MV-4-11 (cell line): Measurements from ENCODE around the gene PERP.
"Not testable (repeated sequence)": the region's sequence is repeated elsewhere in the genome, so short reads cannot be mapped to it uniquely, and the experiment has no call there.

Experiments used
- DNase-seq: peaks from one replicate; lab custom pipeline; 2025; lab: John Stamatoyannopoulos, UW

The PERP gene

DNA sequence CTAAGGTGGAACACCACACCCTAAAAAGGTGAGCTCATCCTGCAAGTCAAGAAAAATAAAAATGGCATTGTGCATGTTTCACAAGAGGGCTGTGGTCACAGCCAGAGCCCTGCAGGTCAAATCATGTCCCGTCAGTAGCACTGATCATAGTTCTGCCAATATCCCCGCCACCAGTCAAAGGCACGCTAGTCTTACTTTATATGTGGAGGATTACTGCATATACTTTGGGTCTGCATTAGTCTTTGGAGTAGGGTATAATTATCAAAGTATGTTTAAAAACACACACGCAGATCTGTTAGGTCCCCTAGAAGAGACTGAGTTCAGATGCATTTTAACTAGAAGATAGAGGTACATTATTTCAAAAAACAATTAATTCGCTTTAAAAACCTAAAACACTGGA is 1.8 kb downstream of the PERP start:
- no peak for DNase-seq

DNA sequence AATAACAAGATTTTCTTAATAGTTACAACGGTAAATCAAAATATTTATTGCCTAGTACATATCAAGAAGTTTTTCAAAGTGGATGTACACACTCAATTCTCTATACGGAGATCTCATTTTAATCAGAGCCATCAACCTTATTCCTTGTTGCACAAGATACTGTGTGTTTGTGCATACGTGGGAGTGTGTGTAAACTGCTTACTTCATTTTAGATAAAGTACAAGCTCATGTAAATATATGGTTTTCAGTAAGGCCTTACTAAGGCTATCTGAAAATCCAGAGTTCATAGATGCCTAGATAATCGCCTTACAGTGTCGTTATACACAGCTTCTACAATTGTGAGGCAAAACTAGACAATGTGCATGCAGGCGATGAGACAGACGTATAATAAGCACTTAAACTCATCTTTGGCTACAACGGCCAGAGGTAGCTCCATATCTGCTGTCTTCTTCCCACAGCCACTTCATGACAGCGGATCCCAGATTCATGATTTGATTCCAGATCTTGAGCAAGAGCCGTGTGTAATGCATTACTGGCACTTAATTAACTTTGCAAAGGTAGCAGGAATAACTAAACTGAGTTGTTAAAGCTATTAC is 2.5 kb downstream of the PERP start:
- DNase-seq, result no peak

DNA sequence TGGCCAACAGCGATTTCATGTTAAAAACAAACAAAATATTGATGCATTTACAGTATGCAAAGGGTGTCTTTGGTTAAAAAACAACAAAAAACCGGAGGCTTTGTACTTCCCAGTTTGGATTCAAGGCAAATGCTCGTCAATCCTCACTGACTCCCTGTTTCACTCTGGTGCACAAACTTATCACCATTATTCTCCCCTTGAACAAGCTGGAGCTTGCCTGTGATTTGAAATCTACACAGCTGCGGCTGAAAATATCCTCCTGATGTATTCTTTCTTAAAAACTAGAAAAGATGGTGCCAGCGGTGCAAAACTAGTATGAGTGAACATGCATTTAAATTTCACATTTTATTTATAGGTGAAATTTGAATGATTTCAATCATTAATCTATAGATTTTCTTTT is 3.3 kb downstream of the PERP start:
- DNase-seq, result no peak

DNA sequence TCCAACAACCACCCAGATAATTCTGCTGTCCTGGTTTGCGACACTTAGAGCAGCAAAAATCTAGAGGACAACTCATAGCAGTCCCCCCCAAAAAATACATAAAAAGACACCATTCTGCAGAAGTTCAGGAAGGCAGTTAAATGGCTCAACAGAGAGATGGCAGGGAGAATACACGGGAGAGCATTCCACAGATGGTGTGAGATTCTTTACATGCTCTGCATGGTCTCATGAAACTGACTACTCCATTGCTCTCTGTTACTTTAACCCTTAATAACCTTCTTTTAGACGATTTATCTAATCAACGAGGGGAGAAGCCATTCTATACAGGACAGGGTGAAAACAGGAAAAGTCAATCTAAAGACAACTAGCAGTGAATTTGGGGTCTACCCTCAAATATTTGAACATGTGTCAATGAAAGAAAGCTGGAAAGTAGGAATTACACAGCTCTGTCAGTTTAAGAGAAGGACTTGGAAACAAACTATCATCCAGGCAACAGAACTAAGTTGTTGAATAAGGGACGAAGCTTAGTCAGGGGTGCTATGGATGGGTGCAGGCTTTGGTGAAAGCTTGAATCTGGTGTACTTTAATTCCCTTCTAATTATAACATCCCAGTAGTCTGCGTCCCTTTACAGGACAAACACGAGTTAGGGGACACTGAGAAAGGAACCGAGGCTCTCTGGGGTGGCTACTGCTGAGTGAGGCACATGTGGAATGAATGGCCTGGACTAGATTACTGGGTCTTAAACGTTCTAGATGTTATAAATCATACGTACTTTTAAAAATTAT is 5.1 kb downstream of the PERP start:
- no peak for DNase-seq

DNA sequence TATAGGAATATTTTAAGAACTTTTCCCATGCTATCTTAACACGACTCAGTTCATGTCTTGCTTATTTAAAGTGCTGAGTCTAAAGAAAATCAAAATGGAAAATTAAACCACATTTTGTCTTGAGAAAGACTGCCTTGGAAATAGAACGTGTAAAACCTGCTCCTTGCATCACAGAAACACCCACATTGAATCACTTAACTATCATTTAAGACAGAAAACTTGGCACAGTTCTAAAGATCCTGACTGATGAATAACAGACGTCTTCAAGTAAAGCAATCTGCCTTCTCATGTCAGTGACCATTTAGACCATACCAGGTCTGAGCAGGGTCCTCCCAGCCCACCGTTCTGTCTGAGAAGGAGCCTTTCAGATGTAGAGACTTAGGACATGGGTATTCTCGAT is 7.4 kb downstream of the PERP start:
- DNase-seq, result no peak

DNA sequence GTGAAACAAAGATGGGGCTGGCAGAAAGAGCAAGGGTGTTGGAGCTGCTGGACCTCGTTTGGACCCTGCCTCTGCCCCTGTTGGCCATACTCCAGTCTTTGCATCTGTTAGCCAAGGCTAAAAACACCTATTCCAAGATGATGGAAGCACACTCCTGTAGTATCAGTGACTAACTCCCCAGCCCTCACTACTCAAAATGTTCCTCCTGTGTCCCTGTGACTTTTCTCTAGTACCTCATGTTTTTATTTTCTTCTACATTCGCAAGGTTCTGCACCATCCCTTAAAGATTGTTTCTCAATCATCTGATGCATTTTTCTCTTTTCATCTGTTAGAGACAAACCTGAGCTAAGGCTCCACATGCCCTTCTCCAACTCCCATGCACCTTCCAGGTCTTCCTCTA is 8.9 kb downstream of the PERP start:
- DNase-seq, result no peak

DNA sequence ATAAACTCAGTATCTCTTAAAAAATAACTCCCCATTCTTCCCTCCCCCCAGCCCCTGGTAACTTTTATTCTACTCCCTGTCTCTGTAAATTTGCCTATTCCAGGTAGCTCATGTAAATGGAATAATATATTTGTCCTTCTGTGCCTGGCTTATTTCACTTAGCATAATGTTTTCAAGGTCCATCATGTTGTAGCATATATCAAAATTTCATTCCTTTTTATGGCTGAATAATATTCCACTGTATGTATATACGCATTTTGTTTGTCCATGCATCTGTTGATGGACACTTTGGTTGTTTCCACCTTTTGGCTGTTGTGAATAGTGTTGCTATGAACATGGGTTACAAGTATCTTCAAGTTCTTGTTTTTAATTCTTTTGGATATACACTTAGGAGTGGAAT is 13.0 kb downstream of the PERP start:
- DNase-seq, result no peak

DNA sequence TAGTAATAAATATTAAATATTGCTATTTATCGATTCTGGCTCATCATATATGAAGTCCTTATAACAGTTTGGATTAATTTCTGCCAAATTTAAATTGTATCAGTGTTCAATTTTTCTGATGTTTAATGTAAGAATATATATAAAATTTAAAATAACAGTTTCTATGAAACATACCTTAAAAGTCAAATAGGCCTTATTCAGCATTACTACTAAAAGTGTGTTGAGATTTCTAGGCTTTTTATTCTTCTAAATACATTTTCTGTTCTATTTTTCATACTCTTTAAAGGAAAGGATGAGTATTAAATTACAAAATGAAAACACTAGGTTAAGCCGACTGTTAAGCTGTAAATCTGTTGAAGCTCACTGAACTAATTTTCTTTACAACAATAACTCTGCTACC is 13.6 kb downstream of the PERP start:
- DNase-seq, result no peak

DNA sequence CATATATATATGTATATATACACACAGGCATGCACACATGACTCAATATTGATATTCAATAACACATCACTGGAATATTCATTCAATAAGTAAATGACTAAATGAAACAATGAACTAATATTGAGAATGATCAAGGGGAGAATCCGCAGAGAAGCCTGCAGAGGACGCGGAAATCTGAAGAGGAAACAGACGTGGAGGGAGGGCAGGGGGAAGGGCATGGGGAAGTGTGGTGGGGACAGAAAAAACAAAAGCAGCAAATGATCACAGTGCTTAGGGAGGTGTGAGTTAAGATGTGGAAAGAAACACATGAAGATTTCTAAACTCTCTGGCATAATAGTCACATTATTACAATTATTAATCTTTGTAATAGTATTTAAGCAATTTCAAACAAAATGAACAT is 14.5 kb downstream of the PERP start:
- no peak for DNase-seq

DNA sequence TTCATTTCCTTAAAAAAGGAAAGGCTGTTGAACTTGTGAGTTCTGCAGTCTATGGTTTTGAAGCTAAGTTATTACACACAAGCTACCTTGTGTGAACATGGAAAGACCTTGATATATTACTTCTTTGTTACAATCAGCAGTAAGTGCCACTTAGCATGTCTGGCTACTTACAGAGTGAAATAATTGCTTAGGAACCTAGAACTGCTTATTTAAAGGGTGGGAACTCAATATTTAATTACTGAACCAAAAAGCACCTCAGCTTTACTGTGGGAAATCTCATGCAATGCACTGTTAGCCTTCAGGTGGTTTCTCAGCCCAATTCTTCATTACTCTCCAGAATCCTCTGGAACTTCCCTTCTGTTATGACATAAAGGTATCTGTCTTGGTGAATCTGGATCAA is 17.9 kb downstream of the PERP start:
- no peak for DNase-seq

DNA sequence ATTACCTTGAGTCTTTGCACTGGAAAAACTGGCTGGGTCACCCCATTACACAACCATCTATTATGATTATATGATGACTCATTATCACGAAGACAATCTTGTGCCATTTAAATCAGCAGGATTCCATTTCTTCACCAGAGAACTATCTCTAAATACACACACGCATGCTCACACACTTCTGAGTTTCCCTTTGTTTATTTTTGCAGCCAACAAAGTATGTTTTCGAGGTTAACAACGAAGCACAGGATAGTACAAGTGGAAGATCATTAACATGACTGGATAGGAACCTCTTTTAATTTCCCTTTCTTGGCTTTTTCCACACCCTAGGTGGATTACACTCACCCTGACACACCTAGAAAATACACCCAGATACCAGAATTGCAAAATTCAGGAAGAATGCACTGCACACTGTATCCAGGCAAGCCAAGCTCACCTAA is 18.9 kb downstream of the PERP start:
- DNase-seq, result no peak

DNA sequence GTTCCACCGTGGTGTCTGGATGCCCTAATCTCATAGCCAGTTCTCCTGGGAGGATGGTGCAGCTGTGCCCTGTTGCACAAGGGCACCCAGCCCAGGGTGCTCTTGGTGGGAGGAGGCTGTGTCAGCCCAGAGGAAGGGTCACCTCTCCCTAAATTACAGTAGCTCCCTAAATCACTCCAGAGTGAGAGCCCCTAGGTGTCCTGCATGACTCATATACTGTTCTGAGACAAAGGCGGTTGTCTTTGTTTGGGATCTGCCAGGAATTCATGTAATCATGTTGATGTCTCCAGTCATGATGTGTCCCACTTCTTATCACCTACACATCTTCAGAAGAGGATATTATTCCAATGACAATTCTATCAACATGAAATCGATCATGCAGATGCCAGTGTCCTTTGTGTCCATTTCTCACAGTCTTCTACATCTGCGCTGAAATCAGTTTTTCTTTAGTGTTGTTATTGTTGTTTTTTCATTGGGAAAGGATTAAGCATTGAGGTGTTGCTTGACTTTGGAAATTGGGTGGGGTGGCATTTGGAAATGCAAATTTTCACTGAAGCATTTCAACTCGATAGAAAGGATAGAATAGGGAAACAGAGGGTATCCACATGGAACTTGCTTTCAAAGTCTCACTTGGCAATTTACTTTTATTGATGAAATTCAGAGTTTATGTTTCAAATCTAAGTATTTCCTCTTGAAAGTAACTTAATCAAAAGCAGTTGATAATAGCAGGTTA is 19.5 kb downstream of the PERP start:
- DNase-seq, result no peak

DNA sequence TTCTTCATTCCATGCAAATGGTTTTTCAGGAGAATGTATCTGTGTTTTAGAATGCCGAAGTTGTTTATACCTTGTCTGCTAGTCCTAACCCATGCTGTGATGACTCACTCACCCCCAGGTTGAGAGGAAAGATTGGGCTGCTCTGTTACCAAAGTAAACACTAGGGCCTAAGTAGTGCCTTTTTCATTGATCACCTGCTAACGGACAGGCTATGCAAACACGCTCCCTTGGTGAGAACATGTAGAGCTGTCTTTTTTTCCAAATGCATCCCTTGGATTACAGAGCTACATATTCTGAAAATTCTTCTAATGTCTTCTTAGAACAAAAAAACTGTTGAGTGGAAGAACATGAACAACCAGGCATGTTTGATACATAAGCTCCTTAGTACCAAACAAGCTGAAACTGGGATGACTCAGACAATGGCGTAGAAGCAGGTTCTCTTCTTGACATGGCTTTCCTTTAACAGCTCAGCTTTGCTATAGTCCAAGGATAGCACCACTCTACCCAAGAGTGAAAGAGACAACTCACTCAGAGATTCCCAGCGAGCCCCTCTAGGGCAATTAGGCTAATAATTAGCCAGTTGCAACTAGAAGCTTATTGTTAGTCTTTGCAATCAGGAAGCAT is 20.5 kb downstream of the PERP start:
- no peak for DNase-seq

DNA sequence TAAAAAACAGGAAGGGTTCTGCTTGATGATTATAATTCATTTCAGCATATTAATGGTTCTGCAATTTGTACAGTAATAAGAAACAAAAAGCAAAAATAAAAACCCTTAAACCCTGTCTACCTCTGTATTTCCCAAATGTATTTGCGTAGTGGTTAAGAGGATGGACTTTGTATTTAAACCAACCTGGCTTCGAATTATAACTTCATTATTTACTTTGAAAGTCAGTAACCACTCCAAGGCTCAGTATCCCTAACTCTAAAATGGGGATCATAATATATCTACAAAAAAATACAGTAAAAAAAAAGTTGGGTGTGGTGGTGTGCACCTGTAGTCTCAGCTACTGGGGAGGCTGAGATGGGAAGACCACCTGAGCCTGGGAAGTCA is 21.4 kb downstream of the PERP start:
- DNase-seq, result no peak

DNA sequence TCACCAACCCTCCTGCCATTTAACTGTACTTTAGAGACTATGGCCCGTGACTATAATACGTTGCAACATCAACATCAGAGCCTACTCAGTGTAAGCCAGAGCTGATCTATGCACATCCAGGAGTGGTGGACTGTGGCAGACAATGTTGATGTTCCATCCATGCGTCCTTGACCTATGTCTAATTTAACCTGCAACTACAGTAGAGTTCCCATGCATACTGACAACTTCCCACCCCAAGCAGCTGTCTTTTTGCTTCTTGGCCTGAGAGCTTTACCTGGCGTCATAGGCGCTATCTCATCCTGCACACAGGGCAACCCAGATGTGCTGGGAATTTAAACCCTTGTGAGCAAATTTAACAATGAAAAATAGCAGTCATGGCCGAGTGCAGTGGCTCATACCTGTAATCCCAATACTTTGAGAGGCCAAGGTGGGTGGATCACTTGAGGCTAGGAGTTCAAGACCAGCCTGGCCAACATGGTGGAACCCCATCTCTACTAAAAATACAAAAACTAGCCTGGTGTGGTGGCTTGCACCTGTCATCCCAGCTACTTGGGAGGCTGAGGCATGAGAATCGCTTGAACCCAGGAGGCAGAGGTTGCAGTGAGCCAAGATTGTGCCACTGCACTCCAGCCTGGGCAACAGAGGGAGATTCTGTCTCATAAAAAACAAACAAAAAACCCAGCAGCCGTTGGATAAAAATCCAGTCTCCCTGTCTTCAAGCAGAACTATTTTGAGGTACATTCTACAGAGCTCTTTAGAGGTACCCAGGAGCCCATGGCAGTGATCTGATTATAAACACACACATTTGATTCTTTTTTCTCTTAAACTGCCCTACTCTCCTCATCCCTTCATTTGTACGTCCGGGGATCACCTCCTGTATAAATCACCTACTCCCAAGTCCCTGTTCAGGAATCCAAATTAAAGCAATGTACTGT is 22.0 kb downstream of the PERP start:
- DNase-seq, result no peak

DNA sequence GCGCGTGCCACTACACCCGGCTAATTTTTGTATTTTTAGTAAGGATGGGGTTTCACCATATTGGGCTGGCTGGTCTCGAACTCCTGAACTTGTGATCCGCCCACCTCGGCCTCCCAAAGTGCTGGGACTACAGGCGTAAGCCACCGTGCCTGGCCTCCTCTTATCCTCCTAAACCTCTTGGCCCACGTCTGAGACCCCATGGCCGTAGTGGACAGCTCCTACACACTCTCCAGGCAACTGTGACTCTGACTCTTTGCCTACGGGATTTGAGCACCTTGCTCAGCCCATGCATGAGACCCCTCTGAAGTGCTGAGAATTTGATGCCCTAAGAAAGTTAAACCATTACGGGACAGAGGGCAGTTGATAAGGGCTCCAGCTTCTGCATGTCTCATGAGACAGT is 25.0 kb downstream of the PERP start:
- no peak for DNase-seq

DNA sequence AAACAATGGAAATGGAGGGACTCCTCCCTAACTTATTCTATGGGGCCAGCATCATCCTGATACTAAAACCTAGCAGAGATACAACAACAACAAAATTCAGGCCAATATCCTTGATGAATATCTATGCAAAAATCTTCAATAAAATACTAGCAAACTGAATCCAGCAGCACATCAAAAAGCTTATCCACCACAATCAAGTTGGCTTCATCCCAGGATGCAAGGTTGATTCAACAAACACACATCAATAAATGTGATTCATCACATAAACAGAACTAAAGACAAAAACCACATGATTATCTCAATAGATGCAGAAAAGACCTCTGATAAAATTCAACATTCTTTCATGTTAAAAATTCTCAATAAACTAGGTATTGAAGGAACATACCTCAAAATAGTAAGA is 27.7 kb downstream of the PERP start:
- not testable (repeated sequence) for DNase-seq

DNA sequence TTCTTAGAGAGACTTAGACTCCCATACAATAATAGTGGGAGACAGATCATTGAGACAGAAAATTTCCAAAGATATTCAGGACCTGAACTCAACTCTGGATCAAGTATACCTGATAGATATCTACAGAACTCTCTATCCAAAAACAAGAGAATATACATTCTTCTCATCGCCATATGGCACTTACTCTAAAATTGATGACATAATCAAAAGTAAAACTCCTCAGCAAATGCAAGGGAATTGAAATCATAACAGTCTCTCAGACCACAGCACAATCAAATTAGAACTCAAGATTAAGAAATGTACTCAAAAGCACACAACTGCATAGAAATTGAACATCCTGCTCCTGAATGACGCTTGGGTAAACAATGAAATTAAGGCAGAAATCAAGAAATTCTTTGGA is 28.7 kb downstream of the PERP start:
- no peak for DNase-seq

DNA sequence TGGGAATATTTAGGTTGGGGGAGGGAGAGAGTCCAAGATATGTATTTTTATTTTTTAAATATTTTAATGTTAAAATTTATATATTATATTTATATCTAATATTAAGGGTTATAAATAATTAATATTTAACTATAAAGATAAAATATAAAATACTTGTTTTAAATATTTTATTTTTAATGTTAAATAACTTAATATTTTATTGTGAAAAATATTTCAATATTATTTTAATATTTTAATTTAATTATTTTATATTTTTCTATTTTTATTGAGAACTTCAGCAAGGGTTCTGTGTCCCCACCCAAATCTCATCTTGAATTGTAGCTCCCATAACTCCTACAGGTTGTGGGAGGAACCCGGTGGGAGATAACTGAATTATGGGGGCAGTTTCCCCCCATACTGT is 34.0 kb downstream of the PERP start:
- DNase-seq, result no peak

DNA sequence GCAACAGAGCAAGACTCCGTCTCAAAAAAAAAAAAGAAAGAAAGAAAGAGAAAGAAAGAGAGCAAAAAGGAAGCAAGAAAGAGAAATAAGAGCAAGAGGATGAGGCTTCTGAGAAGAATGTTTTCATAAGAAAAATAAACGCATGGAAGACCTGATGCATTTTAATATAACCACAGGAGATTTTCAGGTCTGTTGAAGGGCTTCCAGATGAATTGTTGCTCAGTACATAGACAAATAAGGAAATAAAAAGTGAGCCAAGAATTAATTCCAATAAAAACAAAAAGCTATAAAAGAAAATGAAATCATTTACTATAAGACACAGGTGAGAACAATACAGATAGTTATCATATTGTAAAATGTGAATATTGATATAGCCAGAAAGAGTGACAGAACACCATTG is 43.5 kb downstream of the PERP start:
- no peak for DNase-seq

DNA sequence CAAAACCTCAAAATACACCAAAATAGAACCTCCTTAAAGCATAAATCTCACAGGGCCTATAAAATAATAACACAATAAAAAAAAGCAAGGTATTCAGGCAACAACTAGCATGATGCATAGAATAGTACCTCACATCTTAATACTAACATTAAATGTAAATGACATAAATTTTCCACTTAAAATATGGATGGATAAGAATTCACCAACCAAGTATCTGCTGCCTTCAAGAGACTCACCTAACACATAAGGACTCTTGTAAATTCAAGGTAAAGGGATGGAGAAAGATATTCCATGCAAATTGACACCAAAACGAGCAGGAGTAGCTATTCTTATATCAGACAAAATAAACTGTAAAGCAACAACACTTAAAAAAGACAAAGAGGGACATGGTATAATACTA is 52.2 kb downstream of the PERP start:
- DNase-seq, result no peak

DNA sequence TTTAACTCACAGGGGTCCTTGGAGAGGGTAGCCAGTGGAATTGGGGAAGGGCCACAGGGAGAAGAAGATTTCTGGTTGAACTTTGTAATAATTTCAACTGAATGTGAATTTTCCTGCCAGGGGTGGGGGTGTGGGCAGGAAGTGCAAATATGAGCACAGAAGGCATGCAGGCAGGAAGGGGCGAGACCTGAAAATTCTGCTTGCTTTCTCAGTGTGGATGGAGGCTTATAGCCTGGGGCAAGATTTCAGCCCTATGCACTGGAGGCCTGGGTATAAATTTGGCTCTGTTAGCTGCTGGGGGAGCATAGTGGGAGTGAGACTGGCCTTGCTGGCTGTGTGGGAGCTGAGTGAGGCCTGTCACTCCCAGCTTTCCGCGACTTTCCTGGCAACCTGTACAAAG is 54.4 kb downstream of the PERP start:
- DNase-seq, result no peak
